DMS153 (cell line): Measurements from ENCODE around the gene OR1L8.
"Not testable (repeated sequence)": the region's sequence is repeated elsewhere in the genome, so short reads cannot be mapped to it uniquely, and the experiment has no call there.

Experiments used
- DNase-seq: peaks from one replicate; lab custom pipeline; 2025; lab: John Stamatoyannopoulos, UW

OR1L8 gene

GRCh38 chr9:122583284-122583683, at the start of gene OR1L8:
TSS of gene OR1L8 (minus strand) at chr9:122583384. CDS start at chr9:122568477, 14,907 bp downstream.
- not testable (repeated sequence) for DNase-seq

- no peak for DNase-seq
Observed at GRCh38 chr9:122619996-122620395, 36.8 kb upstream of the OR1L8 start.

GRCh38 chr9:122614362-122614761, 31.2 kb upstream of the OR1L8 start, which contains the start of gene OR1Q1:
TSS of gene OR1Q1 (plus strand) at chr9:122614738. CDS start at chr9:122614738, 0 bp downstream.
- DNase-seq = no peak

GRCh38 chr9:122609804-122610203, 26.6 kb upstream of the OR1L8 start:
- no peak for DNase-seq

- DNase-seq = no peak
Observed at GRCh38 chr9:122606587-122606986, 23.4 kb upstream of the OR1L8 start.

- no peak for DNase-seq
Observed at GRCh38 chr9:122605691-122606090, 22.5 kb upstream of the OR1L8 start.

- no peak for DNase-seq
Observed at GRCh38 chr9:122580360-122580759, 2.8 kb downstream of the OR1L8 start.

GRCh38 chr9:122579874-122580273, 3.3 kb downstream of the OR1L8 start:
- DNase-seq = no peak

- DNase-seq = no peak
Observed at GRCh38 chr9:122572456-122572855, 10.7 kb downstream of the OR1L8 start.

- no peak for DNase-seq
Observed at GRCh38 chr9:122567901-122568300, 15.3 kb downstream of the OR1L8 start.

- no peak for DNase-seq
Observed at GRCh38 chr9:122562134-122562760, 20.9 kb downstream of the OR1L8 start.

GRCh38 chr9:122561446-122561845, 21.7 kb downstream of the OR1L8 start:
- no peak for DNase-seq

GRCh38 chr9:122552812-122553211, 30.4 kb downstream of the OR1L8 start, which contains the start of gene OR1N2:
TSS of gene OR1N2 (plus strand) at chr9:122553112. CDS start at chr9:122553212, 100 bp downstream.
- DNase-seq = no peak

GRCh38 chr9:122551371-122551770, 31.8 kb downstream of the OR1L8 start:
- no peak for DNase-seq

GRCh38 chr9:122546196-122546595, 37.0 kb downstream of the OR1L8 start:
- no peak for DNase-seq

- DNase-seq = no peak
Observed at GRCh38 chr9:122538757-122539156, 44.4 kb downstream of the OR1L8 start.

- not testable (repeated sequence) for DNase-seq
Observed at GRCh38 chr9:122537066-122537465, 46.1 kb downstream of the OR1L8 start.

- DNase-seq = no peak
Observed at GRCh38 chr9:122536134-122536533, 47.0 kb downstream of the OR1L8 start.

GRCh38 chr9:122531157-122531556, 52.0 kb downstream of the OR1L8 start:
- not testable (repeated sequence) for DNase-seq

GRCh38 chr9:122527193-122527592, 56.0 kb downstream of the OR1L8 start, which contains the start of gene OR1N1:
TSS of gene OR1N1 (minus strand) at chr9:122527293. CDS start at chr9:122527293, 0 bp downstream.
- no peak for DNase-seq

GRCh38 chr9:122526602-122527001, 56.6 kb downstream of the OR1L8 start:
- DNase-seq = no peak

GRCh38 chr9:122519376-122519775, 63.8 kb downstream of the OR1L8 start:
- no peak for DNase-seq

GRCh38 chr9:122518841-122519240, 64.3 kb downstream of the OR1L8 start, which contains the start of gene OR1J4:
TSS of gene OR1J4 (plus strand) at chr9:122519141. CDS start at chr9:122519141, 0 bp downstream.
- DNase-seq = no peak

GRCh38 chr9:122518226-122518625, 65.0 kb downstream of the OR1L8 start:
- no peak for DNase-seq
